NCI-H1930 (cell line): ENCODE data around the gene EYS.

Source experiments
- DNase-seq, 2 experiments: peaks; one replicate each; lab custom pipeline; 2025; lab: John Stamatoyannopoulos, UW

EYS gene

GRCh38 chr6:63671098-63671754 is 2035.8 kb downstream of the EYS start:
- DNase-seq, result no peak
